GM18861 (cell line): ENCODE measurements around the gene C4orf33.
"Not testable (repeated sequence)": the region's sequence is repeated elsewhere in the genome, so short reads cannot be mapped to it uniquely, and the experiment has no call there.

Experiments used
- ATAC-seq: cut with Tn5 transposase; IDR thresholded peaks from one replicate; pipeline ENCODE4 v1.9.1; 2021; ENCODE audit not compliant: unreplicated experiment

The C4orf33 gene, protein sequence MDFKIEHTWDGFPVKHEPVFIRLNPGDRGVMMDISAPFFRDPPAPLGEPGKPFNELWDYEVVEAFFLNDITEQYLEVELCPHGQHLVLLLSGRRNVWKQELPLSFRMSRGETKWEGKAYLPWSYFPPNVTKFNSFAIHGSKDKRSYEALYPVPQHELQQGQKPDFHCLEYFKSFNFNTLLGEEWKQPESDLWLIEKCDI

DNA sequence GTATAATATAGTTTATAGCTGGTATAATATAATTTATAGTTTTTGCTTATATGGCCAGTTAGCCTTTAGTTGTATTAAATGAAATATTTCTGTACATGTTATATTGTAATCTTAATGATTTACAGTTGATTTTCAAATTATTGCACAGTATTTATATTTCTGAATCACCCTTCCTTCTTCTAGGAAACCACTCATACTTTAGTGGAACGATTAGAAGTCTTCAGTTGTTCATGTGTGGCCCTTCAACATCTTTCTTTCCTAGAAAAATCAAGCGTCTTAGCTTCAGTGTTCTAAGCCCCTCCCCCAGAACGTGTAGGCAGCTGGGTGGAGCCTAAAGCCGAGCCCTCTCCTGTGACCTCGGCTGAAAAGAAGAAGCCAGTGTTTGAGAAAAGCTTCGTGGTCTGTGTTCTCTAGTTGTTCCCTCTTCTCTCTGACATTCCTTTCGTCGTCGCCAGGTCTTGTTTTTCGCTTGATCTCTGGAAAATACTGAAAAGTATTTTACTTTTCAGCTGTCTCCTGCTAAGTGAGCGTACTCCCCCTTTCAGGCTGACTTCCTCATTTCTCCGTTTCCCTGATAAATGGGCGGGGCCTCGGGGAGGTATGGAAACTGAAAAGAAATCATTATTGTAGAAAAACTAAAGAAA is at the start of gene C4orf33:
Gene C4orf33 (plus strand): TSS at position 342 of the 644 bp plus-strand sequence. CDS start 6,459 bp downstream, outside the sequence.
- peak; percentile 38 for ATAC-seq

DNA sequence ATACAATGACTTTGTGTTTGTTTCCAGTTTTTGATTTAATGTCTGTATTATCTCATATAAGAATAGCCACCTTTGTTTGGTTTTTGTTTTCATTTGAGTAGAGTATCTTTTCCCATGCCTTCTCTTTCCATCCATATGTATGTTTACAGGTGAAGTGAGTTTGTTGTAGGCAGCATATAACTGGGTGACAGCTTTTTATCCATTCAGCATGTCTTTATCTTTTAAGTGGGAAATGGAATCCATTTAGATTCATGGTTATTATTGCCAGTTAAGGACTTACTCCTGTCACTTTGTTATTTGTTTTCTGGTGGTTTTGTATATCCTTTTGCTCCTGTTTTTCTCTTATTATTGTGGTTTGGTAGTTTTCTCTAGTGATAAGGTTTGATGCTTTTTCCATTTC is 36.9 kb upstream of the C4orf33 start:
- no peak for ATAC-seq

DNA sequence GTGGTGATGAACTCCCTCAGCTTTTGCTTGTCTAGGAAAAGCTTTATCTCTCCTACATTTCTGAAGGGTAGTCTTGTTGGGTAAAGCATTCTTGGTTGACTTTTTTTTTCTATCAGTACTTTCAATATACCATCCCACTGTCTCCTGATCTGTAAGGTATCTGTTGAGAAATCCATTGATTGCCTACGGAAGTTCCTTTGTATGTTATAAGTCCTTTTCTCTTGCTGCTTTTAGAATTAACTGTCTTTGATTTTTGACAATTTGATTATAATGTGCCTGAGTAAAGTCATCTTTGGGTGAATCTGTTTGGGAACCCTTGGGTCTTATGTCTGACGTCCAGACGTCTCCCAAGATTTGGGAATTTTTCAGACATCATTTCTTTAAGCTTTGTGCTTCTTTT is 33.4 kb upstream of the C4orf33 start:
- ATAC-seq, result no peak

DNA sequence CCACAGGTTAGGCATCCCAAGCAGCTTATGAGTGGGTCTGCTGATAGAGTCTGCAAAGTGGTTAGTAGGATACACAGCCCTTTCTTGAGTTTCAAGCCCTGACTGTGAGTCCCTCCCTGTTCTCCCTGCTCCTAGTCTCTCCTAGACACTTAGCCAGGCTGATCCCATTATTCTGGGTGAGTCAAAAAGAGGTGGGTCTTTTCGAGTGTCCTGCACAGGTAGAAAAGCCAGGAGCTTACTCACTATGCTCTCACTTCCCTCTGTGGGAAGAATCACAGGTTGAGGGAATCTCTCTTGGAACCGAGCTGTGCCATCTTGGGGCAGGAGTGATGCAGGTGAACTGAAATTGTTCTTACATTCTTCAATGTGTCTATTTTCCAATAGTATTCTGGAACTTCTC is 32.3 kb upstream of the C4orf33 start:
- ATAC-seq, result no peak

DNA sequence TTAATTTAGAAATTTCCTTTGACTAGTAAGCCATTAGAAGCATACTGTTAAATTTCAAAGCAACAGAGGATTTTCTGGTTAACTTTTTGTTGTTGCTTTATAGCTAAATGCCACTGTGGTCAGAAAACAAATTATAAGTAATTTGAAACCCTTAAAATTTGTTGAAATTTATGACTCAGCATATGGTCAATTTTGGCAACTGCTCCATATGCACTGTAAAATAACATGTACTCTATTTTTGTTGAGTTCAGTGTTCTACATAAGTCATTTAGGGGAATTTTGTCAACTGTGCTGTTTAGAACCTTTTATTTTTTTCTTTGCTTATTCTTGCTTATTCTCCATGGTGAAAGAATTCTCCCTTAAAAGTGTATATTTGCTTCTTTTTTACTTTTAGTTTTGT is 31.2 kb upstream of the C4orf33 start:
- no peak for ATAC-seq

DNA sequence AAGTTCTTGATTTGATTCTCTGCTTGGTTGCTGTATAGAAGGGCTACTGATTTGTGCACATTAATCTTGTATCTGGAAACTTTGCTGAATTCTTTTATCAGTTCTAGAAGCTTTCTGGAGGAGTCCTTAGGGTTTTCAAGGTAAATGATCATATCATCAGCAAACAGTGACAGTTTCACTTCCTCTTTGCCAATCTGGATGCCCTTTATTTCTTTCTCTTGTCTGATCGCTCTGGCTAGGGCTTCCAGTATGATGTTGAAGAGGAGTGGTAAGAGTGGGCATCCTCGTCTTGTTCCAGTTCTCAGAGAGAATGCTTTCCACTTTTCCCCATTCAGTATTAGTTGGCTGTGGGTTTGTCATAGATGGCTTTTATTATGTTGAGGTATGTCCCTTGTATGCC is 26.4 kb upstream of the C4orf33 start:
- ATAC-seq, result not testable (repeated sequence)

DNA sequence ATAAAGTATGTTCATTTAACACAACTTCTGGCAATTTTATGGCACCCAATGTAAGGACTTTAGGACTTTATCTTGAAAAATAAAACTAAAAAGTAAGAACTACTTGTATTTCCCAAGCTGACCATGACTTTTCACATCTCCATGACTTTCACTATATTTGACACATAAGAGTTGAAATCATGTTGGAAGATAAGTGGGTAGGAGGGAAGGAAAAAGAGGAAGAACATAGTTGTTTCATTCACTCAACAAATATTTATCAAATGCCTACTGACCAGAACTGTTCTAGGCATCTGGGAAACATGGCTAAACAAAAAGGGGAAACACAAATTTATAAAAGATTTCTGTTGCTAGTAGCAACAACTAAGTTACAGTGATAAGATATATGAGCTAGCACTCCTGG is 18.6 kb upstream of the C4orf33 start:
- no peak for ATAC-seq

DNA sequence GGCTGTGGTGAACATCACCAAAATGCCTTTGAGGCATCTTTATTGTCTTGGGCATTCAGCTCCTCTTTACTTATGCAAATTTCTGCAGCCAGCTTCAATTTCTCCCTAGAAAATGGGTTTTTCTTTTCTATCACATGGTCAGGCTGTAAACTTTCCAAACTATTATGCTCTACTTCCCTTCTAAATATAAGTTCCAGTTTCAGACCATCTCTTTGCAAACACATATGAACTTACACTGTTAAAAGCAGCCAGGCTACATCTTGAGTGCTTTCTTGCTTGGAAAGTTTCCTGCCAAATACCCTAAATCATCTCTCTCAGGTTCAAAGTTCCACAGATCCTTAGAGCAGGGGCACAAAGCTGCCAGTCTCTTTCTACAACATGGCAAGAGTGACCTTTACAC is 15.8 kb upstream of the C4orf33 start:
- ATAC-seq, result no peak

DNA sequence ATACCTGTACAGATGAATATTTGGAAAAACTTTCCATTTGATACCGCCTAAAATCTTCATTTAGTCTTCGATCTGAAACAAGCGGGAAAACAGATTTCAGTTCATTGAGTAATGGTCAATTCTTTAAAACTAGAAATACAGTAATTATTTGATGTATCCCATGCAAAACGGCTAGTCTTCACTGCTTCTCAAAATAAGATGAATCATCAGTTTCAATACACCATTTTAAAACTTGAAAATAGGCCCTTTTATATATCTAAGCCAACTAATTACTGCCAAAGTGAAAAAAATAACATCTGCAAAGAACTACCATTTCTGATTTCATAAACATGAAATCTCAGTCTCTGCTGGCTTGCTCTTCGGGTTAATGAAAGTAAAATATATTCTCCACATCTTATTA is 13.7 kb upstream of the C4orf33 start:
- no peak for ATAC-seq

DNA sequence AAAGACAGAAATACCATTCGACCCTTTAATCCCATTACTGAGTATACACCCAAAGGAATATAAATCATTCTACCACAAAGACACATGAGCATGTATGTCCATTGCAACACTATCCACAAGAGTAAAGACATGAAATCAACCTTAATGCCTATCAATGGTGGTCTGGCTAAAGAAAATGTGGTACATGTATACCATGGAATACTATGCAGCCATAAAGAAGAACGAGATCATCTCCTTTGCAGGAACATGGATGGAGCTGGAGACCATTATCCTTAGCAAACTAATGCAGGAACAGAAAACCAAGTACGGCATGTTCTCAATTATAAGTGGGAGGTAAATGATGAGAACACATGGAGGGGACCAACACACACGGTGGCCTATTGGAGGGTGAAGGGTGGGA is 10.5 kb upstream of the C4orf33 start:
- ATAC-seq, result no peak

DNA sequence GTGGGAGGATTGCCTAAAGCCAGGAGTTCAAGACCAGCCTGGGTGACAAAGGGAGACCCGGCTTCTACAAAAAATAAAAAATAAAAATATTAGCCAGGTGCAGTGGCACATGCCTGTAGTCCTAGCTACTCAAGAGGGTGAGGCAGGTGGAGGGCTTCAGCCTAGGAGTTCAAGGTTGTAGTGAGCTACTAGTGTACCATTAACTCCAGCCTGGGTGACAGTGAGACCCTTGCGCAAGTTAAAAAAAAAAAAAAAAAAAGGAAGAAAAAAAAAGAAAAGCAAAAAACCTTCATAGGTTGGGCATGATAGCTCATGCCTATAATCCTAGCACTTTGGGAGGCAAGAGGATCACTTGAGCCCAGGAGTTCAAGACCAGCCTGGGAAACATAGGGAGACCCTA is 8.4 kb upstream of the C4orf33 start:
- no peak for ATAC-seq

DNA sequence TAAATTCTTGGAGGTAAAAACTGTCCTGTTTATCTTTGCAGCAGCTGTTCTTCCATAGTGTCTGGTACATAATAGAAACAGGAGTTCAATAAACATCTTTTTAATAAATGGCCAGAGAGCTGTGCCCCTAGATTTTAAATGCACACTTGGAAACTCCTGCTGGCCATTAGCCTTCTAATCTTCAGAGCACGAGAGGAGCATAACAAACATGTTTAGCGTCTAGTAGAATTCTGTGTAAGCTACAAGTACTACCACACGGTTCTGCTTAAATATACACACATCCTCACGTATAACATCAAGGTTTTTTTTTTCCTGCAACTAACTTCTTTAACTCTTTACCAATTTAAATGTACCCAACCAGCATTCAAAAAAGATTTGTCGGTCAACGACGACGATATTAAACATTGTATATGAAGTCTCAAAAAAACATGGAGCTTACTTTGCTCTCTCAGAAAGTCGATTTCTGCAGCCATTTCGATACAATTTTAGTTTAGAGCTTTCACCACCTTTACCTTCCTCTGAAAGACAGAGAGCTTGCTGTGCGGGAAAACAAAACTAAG is 3.2 kb upstream of the C4orf33 start:
- no peak for ATAC-seq

DNA sequence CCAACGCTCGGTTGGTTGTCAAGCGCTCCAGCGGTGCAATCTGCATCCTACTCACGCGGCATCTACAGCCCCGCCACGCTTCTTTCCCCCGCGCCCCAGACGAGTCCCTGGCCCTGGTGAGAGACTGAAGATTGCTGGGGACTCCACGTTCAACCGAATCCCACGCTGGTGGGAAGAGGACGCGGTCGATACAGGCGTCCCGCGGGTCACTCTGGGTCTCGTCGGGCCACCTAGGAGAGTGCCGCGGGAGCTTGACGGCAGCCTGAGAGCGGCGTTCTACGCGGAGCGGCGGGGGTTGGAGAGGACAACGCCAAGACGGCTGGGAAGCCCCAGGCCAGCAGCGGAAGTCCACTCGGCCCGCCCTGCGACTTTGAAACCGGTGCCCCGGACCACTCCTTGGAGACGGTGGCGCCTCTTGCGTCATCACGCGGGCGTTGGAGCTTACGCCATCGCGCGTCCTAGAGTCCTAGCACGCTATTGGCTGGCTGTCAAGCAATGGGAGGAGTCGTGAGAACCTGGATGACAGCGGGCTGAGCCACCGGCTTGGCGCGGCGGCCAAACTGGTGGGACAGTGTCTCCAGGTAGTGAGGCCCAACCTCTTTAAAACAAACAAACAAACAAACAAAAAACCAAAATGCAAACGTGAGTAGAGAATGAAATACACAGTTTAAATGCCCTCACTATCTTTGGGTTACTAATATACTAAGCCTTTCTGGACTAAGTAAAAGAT is 2.6 kb upstream of the C4orf33 start, which contains the start of gene SCLT1:
Gene SCLT1 (minus strand): TSS at position 349 of the 730 bp plus-strand sequence. CDS start 436 bp downstream, outside the sequence.
- peak; percentile 93 for ATAC-seq

DNA sequence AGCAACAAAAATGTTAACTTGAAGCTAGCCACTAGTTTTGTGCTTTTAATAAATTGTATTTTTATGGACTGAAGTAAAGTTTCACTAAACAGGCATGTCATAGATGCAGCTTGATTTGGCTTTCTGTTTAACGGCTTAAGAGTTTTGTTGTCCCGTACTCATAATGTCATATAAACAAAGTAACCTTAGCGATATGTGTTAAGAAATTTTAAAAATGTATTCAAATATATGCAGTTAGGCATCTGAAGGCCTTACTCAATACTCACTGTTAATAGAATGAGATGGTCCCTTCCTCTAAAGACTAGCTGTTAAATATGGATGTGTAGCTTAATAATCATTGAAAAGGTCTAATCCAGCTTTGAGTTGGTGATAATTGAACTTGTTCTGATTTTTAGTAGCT is 1.6 kb upstream of the C4orf33 start:
- ATAC-seq, result no peak

DNA sequence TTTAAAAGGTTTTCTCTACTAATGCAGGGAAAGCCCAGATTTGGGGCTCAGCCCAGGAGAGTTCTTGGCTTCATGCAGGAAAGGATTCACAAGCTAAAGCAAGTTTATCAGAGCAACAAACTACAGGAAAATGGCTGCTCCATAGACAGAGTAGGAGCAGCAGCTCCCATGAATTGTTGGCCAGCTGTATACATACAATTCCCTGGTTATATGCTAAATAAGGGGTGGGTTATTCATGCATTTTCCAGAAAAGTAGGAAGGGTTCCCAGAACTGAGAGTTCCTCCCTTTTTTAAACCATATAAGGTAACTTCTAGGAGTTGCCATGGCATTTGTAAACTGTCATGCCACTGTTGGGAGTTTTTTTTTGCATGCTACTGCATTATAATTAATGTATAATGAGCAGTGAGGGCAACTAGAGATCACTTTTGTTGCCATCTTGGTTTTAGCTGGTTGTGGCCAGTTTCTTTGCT is 2.6 kb downstream of the C4orf33 start:
- no peak for ATAC-seq

DNA sequence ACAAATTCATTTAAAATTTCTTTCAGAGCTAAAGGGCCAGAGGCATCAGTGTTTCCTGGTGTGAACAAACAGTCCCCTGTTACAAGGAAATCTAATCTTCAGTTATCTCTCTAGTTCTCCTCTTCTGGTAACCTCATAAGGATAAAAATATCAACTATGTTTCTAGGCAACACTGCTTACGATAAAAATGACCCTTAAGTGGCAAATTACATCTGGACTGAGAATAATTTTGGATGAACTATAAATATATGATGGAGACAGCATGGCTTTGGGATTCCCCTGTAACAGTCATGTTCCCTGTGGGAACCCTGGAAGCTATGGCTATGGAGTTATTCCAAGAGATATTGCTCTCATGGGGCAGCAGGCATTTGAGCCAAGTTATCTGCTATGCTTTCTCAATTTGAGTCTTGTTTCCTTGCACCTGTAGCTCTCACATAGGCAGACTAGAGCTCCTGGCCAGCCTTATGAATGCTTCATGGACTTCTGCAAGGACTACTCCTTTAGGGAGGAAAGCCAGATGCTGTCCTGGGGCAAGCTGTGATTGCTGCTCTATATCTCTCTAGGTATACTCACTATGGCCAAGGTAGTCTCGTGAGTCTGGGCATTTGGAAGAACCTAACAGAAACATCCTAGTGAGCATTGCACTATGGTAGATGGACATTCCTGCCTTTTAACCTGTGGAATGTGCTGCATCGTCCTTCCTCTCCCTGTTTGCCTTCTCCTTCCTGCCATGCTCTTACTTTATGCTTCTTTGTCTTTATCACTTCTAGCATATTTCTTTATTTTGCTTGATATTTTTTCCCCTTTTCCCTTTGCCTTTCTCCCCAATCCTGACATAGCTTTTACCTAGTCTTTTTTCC is 14.2 kb downstream of the C4orf33 start:
- no peak for ATAC-seq

DNA sequence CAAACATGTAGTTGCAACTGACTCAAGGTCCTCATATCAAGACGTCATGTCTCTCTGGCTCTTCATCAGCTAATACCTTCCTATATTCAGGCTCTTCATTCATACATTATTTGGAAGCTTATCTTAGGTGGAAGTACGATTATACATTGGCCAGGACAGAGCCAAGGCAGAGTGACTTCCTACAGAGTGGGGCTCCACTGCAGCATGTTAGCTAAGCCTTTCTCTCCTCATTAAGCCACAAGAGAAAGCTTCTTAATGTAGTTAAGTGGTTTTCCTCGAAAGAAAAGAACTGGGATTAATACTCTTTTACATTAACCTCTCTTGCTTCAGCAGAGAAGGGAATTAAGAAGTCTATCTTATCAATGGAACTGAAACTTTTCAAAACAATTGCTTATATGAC is 15.0 kb downstream of the C4orf33 start:
- no peak for ATAC-seq

DNA sequence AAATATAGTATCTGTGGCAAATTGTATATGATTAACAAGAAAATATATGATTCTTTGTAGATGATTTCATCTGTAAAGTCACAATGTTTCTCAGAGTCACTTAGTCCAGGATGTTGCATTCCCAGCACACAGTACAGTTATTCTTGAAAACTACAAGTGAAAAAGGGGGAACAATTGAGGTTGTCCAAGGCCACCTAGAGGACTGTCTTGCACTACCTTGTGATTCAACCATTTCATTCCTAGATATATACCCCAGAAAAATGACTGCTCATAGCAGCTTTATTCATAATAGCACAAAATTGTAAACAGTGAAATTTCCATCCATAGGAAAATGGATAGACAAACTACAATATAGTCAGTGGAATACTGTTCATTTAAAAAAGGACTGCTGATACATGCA is 16.0 kb downstream of the C4orf33 start:
- ATAC-seq, result no peak

DNA sequence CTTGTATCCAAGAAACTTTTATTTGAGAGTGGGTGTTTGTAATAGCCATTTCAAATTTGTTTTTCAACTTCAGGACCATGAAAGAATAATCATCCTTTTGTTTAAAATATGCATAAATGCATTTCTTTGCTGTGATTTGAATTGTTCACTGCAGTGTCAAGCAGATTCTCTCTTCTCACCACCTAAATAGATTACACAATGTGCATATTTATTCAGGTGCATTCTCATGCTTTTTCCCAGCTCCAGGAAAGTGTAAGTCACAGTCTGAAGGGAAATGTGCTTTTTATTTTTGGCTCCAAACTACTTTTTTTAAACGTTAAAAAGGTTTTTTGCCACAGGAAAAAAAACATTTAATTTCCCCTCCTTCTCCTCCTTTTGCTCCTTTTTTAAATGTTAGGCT is 17.5 kb downstream of the C4orf33 start:
- ATAC-seq, result no peak

DNA sequence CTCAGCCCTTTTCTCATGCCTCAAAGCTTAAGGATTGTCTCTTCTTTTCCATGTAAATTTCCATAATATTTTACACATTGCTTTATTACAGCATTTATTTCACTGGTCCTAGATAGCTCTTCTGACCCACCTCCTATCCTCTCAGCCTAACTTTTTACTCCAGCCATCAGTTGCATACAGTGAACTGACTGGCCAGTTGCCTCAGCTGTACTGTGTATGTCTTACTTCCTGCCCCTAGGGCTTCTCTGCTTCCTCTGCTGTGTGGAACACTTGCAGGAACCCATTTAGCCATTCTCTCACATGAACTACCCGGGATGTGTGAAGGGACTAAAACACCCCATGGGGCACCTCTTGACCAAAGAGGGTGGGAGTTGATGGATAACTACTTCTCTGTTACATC is 18.0 kb downstream of the C4orf33 start:
- ATAC-seq, result no peak

DNA sequence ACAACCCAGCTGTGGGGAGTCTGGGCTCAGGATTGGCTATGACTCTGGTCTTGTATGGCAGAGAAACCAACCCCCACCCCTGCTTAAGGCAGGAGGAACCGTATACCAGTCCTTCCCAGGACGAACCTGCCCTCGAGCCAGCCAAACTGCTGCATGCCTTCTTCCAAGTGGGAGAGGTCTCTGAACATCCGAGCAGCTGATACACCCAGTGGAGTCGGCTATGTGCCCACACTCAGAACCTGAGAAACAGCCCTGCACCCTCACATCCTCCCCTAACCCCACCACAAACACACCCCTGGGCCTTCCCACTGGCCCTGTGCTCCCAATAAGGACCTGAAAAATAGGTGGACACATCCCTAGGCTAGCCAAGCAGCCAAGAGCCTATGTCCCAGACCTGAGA is 21.8 kb downstream of the C4orf33 start:
- no peak for ATAC-seq
